Neutrophil (primary cell): ENCODE results near the gene NEDD1.

Experiments used
- H3K27ac ChIP-seq: fragments of 200-600 bp; sonication (generic); 2 replicates; pipeline ENCODE4 v1.5.1; 2016; ENCODE audit warnings: mild to moderate bottlenecking, moderate library complexity
- H3K27me3 ChIP-seq: fragments of 200-600 bp; sonication (generic); 2 replicates; pipeline ENCODE4 v1.6.0; 2016; ENCODE audit warnings: mild to moderate bottlenecking
- H3K36me3 ChIP-seq: fragments of 200-600 bp; sonication (generic); 2 replicates; pipeline ENCODE4 v1.5.1; 2017
- H3K4me1 ChIP-seq, 2 experiments: fragments of 200-600 bp in 1 of 2; sonication (generic) in 1 of 2; 1 replicate in 1 of 2; 2 replicates in 1 of 2; pipeline versions ENCODE4 v1.5.1 to v1.6.1; 2013 to 2016; ENCODE audit warnings: low read depth in 1 of 2, low read length in 1 of 2, mild to moderate bottlenecking in 1 of 2, moderate library complexity in 1 of 2; ENCODE audit not compliant: control insufficient read depth in 1 of 2, insufficient read depth in 1 of 2
- H3K4me3 ChIP-seq, 2 experiments: fragments of 200-600 bp in 1 of 2; sonication (generic) in 1 of 2; 1 replicate in 1 of 2; 2 replicates in 1 of 2; pipeline ENCODE4 v1.5.1; 2013 to 2016; ENCODE audit warnings: low read depth in 1 of 2, low read length in 1 of 2, mild to moderate bottlenecking in 1 of 2, moderate library complexity in 1 of 2
- H3K9me3 ChIP-seq: fragments of 200-600 bp; sonication (generic); 2 replicates; pipeline ENCODE4 v1.5.1; 2016
- TF ChIP-seq, protein P1 (sequence below): fragments of 200-600 bp; sonication (generic); IDR thresholded peaks from 2 replicates; pipeline ENCODE4 v1.5.1; 2016; ENCODE audit warnings: antibody characterized with exemption

NEDD1 gene

DNA sequence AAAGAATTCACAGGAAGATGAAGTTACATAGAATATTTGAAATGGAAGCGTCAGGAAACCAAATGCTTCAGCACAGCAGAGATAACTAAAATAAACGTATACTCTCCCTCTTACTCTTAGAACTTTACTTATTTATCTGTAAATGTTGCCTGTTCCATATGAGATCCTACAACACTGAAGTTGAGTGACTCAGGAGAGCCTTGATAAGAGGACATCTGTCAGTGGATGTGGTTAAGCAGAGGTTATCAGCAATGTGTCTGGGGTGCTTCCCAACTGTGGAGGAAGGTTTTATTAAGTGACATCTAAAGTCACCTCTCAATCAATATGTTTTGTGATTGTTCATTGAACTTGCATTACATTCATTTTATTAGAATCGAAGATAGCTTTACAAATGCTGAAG lies 81.9 kb downstream of the NEDD1 start:
- no peak overlapping the region for H3K27ac ChIP-seq
- H3K4me1 ChIP-seq = peaks cover 2 to 7% of the 10 kb centered on the region in 2 experiments
- H3K36me3 ChIP-seq = no peaks in the 10 kb centered on the region
- no peak overlapping the region for H3K4me3 ChIP-seq
- H3K27me3 ChIP-seq = peaks cover 73% of the 10 kb centered on the region
- TF ChIP-seq, protein P1, sequence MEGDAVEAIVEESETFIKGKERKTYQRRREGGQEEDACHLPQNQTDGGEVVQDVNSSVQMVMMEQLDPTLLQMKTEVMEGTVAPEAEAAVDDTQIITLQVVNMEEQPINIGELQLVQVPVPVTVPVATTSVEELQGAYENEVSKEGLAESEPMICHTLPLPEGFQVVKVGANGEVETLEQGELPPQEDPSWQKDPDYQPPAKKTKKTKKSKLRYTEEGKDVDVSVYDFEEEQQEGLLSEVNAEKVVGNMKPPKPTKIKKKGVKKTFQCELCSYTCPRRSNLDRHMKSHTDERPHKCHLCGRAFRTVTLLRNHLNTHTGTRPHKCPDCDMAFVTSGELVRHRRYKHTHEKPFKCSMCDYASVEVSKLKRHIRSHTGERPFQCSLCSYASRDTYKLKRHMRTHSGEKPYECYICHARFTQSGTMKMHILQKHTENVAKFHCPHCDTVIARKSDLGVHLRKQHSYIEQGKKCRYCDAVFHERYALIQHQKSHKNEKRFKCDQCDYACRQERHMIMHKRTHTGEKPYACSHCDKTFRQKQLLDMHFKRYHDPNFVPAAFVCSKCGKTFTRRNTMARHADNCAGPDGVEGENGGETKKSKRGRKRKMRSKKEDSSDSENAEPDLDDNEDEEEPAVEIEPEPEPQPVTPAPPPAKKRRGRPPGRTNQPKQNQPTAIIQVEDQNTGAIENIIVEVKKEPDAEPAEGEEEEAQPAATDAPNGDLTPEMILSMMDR = no peak
- H3K9me3 ChIP-seq = no peaks in the 10 kb centered on the region

GRCh38 chr12:96989916-96990315 lies 82.9 kb downstream of the NEDD1 start:
- no peaks in the 10 kb centered on the region for H3K9me3 ChIP-seq
- H3K4me1 ChIP-seq = peaks cover 2 to 7% of the 10 kb centered on the region in 2 experiments
- TF ChIP-seq, protein P1 = no peak
- H3K27ac ChIP-seq = no peak overlapping the region
- H3K36me3 ChIP-seq = no peaks in the 10 kb centered on the region
- peaks cover 64% of the 10 kb centered on the region for H3K27me3 ChIP-seq
- H3K4me3 ChIP-seq = no peak overlapping the region

DNA sequence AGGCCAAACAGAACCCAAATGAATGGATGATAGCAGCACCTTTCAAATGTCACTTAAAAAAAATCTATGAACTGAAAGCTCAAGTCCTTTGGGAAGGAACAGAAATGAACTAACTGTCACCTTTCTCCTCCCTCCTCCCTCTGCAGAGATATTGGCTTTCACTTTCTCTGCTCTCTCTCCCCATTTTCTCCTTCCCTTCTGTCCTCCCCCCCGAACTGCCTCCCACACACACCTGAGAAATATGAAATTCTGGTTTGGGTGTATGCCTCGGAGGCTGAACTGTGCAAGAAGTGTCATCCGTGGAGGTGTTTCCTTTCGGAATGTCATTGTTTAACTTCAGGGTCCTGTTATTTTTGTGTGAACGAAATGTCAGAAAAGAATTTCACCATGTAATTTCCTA lies 87.8 kb downstream of the NEDD1 start:
- TF ChIP-seq, protein P1 = no peak
- no peaks in the 10 kb centered on the region for H3K4me1 ChIP-seq
- no peaks in the 10 kb centered on the region for H3K9me3 ChIP-seq
- H3K4me3 ChIP-seq = no peak overlapping the region
- peaks cover 14% of the 10 kb centered on the region for H3K27me3 ChIP-seq
- H3K36me3 ChIP-seq = no peaks in the 10 kb centered on the region
- H3K27ac ChIP-seq = no peak overlapping the region

- no peak overlapping the region for H3K27ac ChIP-seq
These were observed 88.8 kb downstream of the NEDD1 start for GRCh38 chr12:96995861-96996260.

DNA sequence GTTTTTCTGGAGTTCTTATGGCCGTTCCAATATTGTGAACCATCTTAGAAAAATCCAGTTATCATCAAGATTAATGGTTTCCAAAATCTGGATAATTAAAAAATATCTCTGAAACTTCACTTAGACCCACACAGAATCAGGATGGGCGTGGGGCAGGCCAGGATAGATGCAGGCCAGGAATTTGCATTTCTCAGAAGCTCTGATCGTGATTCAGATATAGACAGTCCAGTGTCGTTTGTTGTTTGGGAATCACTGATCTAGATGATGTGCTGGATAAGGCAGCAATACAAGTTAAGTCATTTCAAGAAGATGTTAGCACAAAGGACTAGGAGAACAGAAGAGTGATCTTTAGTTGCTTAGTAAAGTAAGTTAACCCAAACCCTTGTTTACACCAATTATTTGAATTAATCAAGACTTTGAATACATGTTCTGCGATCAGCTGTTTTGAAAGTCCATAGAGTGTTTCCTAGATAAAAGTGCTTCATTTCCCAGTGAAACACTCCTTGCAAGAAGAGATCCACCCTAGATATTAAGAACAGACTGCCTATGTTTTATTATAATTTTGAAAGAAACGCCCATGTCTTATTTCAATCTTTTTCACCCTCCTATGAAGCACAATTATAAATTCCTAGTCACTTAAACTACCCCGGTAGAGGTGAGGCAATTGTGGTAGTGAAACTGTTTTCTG lies 90.9 kb downstream of the NEDD1 start:
- H3K4me3 ChIP-seq = no peak overlapping the region
- H3K36me3 ChIP-seq = no peaks in the 10 kb centered on the region
- no peak overlapping the region for H3K27ac ChIP-seq
- no peaks in the 10 kb centered on the region for H3K9me3 ChIP-seq
- TF ChIP-seq, protein P1 = no peak
- no peaks in the 10 kb centered on the region for H3K4me1 ChIP-seq
- H3K27me3 ChIP-seq = no peaks in the 10 kb centered on the region

More at GRCh38 chr12:96995861-96996260, 88.8 kb downstream of the NEDD1 start:
- H3K4me3 ChIP-seq = no peak overlapping the region
- no peaks in the 10 kb centered on the region for H3K9me3 ChIP-seq
- H3K27me3 ChIP-seq = peaks cover 5% of the 10 kb centered on the region
- no peaks in the 10 kb centered on the region for H3K4me1 ChIP-seq
- no peaks in the 10 kb centered on the region for H3K36me3 ChIP-seq
- TF ChIP-seq, protein P1 = no peak
